MM.1S (cell line): ENCODE data around the gene S100P.

Experiments
- DNase-seq: peaks from one replicate; pipeline ENCODE4 v3.0.0-alpha.2; 2015
- H2AFZ ChIP-seq: fragments of 300-600 bp; sonication (generic); 2 replicates; pipeline ENCODE4 v1.6.0; 2016; ENCODE audit warnings: antibody characterized with exemption, low read length
- H3F3A ChIP-seq: fragments of 300-600 bp; sonication (generic); 2 replicates; pipeline ENCODE4 v1.6.1; 2016; ENCODE audit warnings: mild to moderate bottlenecking, antibody characterized with exemption, low read length, moderate library complexity, mixed read lengths; ENCODE audit not compliant: insufficient read depth
- H3K27ac ChIP-seq: fragments of 300-600 bp; sonication (generic); 2 replicates; pipeline ENCODE4 v1.5.1; 2016; ENCODE audit warnings: mild to moderate bottlenecking, low read length
- H3K27me3 ChIP-seq: fragments of 300-600 bp; sonication (generic); replicated peaks from 2 replicates; pipeline ENCODE4 v1.6.0; 2016; ENCODE audit warnings: low read length; ENCODE audit not compliant: insufficient read depth
- H3K36me3 ChIP-seq: fragments of 300-600 bp; sonication (generic); replicated peaks from 2 replicates; pipeline ENCODE4 v1.6.1; 2016; ENCODE audit warnings: mild to moderate bottlenecking, low read length, mixed read lengths; ENCODE audit not compliant: insufficient read depth
- H3K4me1 ChIP-seq: fragments of 300-600 bp; sonication (generic); 2 replicates; pipeline ENCODE4 v1.6.1; 2016; ENCODE audit warnings: low read length, mixed read lengths
- H3K4me2 ChIP-seq: fragments of 300-600 bp; sonication (generic); 2 replicates; pipeline ENCODE4 v1.6.0; 2016; ENCODE audit warnings: low read depth, low read length
- H3K4me3 ChIP-seq: fragments of 300-600 bp; sonication (generic); 2 replicates; pipeline ENCODE4 v1.5.1; 2016; ENCODE audit warnings: low read length, mixed read lengths
- H3K79me2 ChIP-seq: fragments of 300-600 bp; sonication (generic); 2 replicates; pipeline ENCODE4 v1.6.1; 2016; ENCODE audit warnings: mixed run types, low read length, mixed read lengths
- H3K9ac ChIP-seq: fragments of 300-600 bp; sonication (generic); 2 replicates; pipeline ENCODE4 v1.6.1; 2016; ENCODE audit warnings: low read length, mixed read lengths
- H3K9me2 ChIP-seq: fragments of 300-600 bp; sonication (generic); replicated peaks from 2 replicates; pipeline ENCODE4 v1.6.1; 2016; ENCODE audit warnings: mild to moderate bottlenecking, low read length, mixed read lengths; ENCODE audit not compliant: insufficient read depth
- H3K9me3 ChIP-seq: fragments of 300-600 bp; sonication (generic); replicated peaks from 2 replicates; pipeline ENCODE4 v1.6.1; 2016; ENCODE audit warnings: mild to moderate bottlenecking, low read length, mixed read lengths; ENCODE audit not compliant: insufficient read depth
- H4K20me1 ChIP-seq: fragments of 300-600 bp; sonication (generic); 2 replicates; pipeline ENCODE4 v1.6.1; 2016; ENCODE audit warnings: mild to moderate bottlenecking, low read length, moderate library complexity, mixed read lengths; ENCODE audit not compliant: insufficient read depth
- CTCF ChIP-seq: fragments of 300-600 bp; sonication (generic); IDR thresholded peaks from 2 replicates; pipeline ENCODE4 v1.5.1; 2016; ENCODE audit warnings: antibody characterized with exemption, low read length, mixed read lengths
- EZH2 ChIP-seq: fragments of 300-600 bp; sonication (generic); optimal IDR thresholded peaks from 2 replicates; pipeline ENCODE3; 2017; ENCODE audit warnings: low read depth, mild to moderate bottlenecking, antibody characterized with exemption, low read length, mixed read lengths
- EZH2phosphoT487 ChIP-seq: fragments of 300-600 bp; sonication (generic); IDR thresholded peaks from 2 replicates; pipeline ENCODE4 v1.6.1; 2018; ENCODE audit warnings: antibody characterized with exemption, low read length

Gene S100P

GRCh38 chr4:6663596-6664393 is 29.9 kb upstream of the S100P start:
- no peaks in the 10 kb centered on the region for H3K9me2 ChIP-seq
- H2AFZ ChIP-seq, result no peak overlapping the region
- no peak for TF ChIP-seq CTCF
- no peak for TF ChIP-seq EZH2
- TF ChIP-seq EZH2phosphoT487, result no peak
- H3K27ac ChIP-seq, result no peak overlapping the region
- no peak overlapping the region for H3K9ac ChIP-seq
- no peaks in the 10 kb centered on the region for H3K9me3 ChIP-seq
- H3K27me3 ChIP-seq, result peaks cover 54% of the 10 kb centered on the region
- no peak overlapping the region for H3K4me3 ChIP-seq
- H4K20me1 ChIP-seq, result no peaks in the 10 kb centered on the region
- no peaks in the 10 kb centered on the region for H3K4me1 ChIP-seq
- H3F3A ChIP-seq, result no peaks in the 10 kb centered on the region
- no peak overlapping the region for H3K4me2 ChIP-seq
- DNase-seq, result no peak
- H3K36me3 ChIP-seq, result no peaks in the 10 kb centered on the region
- no peaks in the 10 kb centered on the region for H3K79me2 ChIP-seq

GRCh38 chr4:6665320-6665654 is 28.4 kb upstream of the S100P start:
- H3K9me2 ChIP-seq, result no peaks in the 10 kb centered on the region
- H3K4me3 ChIP-seq, result no peak overlapping the region
- H3K27ac ChIP-seq, result no peak overlapping the region
- H3K79me2 ChIP-seq, result no peaks in the 10 kb centered on the region
- H4K20me1 ChIP-seq, result no peaks in the 10 kb centered on the region
- H3K4me1 ChIP-seq, result no peaks in the 10 kb centered on the region
- no peaks in the 10 kb centered on the region for H3K36me3 ChIP-seq
- no peaks in the 10 kb centered on the region for H3K9me3 ChIP-seq
- no peak overlapping the region for H3K4me2 ChIP-seq
- DNase-seq, result no peak
- TF ChIP-seq EZH2phosphoT487, result no peak
- no peak for TF ChIP-seq EZH2
- no peak for TF ChIP-seq CTCF
- H2AFZ ChIP-seq, result no peak overlapping the region
- no peak overlapping the region for H3K9ac ChIP-seq
- no peaks in the 10 kb centered on the region for H3F3A ChIP-seq
- H3K27me3 ChIP-seq, result peaks cover 41% of the 10 kb centered on the region

DNA sequence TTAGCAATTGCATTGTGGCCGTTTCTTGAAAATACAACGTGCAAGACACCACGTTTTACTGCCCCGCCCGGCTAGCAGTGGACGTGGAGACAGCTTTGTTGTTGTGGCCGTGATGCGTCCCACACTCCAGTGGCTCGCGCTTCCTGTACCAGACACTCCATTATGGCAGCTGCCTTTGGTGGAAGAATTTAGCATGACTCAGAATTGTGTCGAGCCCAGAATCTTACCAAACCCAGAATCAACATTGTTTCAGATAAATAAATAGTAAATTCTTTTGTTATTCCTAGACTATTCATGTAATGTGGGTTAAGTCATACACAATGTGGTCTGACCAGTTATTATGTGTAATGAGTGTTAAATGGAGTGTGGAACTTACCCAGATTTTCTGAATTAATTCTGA is 25.3 kb upstream of the S100P start:
- H3F3A ChIP-seq, result no peaks in the 10 kb centered on the region
- no peak for DNase-seq
- H3K36me3 ChIP-seq, result no peaks in the 10 kb centered on the region
- no peak overlapping the region for H3K9ac ChIP-seq
- TF ChIP-seq EZH2 (no peak), EZH2phosphoT487 (no peak), CTCF (no peak)
- no peaks in the 10 kb centered on the region for H3K9me3 ChIP-seq
- H3K27me3 ChIP-seq, result peaks cover 12% of the 10 kb centered on the region; the same call in 1 of the 2 replicates
- H3K27ac ChIP-seq, result no peak overlapping the region
- H2AFZ ChIP-seq, result no peak overlapping the region
- H3K4me2 ChIP-seq, result no peak overlapping the region
- no peaks in the 10 kb centered on the region for H3K9me2 ChIP-seq
- no peaks in the 10 kb centered on the region for H3K4me1 ChIP-seq
- no peaks in the 10 kb centered on the region for H3K79me2 ChIP-seq
- no peak overlapping the region for H3K4me3 ChIP-seq
- H4K20me1 ChIP-seq, result no peaks in the 10 kb centered on the region
